Mesothelial cell of epicardium (in vitro differentiated cells): Measurements from ENCODE around the gene CYP2A6. TPM values are rescaled to one million over a fixed set of nuclear protein-coding genes. Genes with fewer than 3 reads are reported as not detected.
"Not testable (repeated sequence)": the region's sequence is repeated elsewhere in the genome, so short reads cannot be mapped to it uniquely, and the experiment has no call there.

ENCODE experiments used
- DNase-seq, 2 experiments: peaks; one replicate each; pipeline ENCODE4 v3.0.0; 2021; ENCODE audit warnings: low spot score in 2 of 2; ENCODE audit not compliant: unreplicated experiment in 2 of 2
- H3K27ac Mint-ChIP-seq: 2 replicates; pipeline ENCODE4 v1.8.0; 2021; ENCODE audit warnings: mixed read lengths
- H3K27me3 Mint-ChIP-seq: 2 replicates; pipeline ENCODE4 v1.8.0; 2021; ENCODE audit warnings: low read depth, mixed read lengths
- H3K36me3 Mint-ChIP-seq: 2 replicates; pipeline ENCODE4 v1.8.0; 2021; ENCODE audit warnings: mixed read lengths
- H3K4me1 Mint-ChIP-seq: 2 replicates; pipeline ENCODE4 v1.8.0; 2021; ENCODE audit warnings: mixed read lengths
- H3K4me3 Mint-ChIP-seq: 2 replicates; pipeline ENCODE4 v1.8.0; 2021; ENCODE audit warnings: mild to moderate bottlenecking, moderate library complexity, mixed read lengths
- H3K9me3 Mint-ChIP-seq: 2 replicates; pipeline ENCODE4 v1.8.0; 2021; ENCODE audit warnings: mixed read lengths
- total RNA-seq: library from RNA; stranded (reverse); gene quantifications from 3 replicates; pipeline ENCODE4 v1.2.1, GENCODE V29; 2021
- TF ChIP-seq, protein P1 (sequence below): fragments of 200-600 bp; sonication (generic); IDR thresholded peaks from one replicate; pipeline ENCODE4 v1.5.0; 2021; ENCODE audit warnings: antibody characterized with exemption; ENCODE audit not compliant: unreplicated experiment

The CYP2A6 gene
- total RNA-seq, 1 donor from 2014 or later, result 0.34 TPM

DNA sequence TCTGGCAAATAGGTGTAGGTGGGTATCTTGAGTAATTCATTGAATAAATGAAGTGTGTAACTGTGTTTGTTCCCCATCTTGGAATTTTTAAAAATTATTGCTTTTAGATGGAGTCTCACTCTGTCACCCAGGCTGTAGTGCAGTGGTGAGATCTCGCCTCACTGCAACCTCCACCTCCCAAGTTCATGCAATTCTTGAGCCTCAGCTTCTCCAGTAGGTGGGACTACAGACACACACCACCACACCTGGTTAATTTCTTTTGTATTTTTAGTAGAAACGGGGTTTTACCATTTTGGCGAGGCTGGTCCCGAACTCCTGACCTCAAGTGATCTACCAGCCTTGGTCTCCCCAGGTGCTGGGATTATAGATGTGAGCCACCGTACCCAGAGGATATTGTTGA, 7.9 kb upstream of the CYP2A6 start:
- DNase-seq, result no peak
- Mint-ChIP-seq H3K4me1 (peaks cover 4% of the 10 kb centered on the region), H3K4me3 (no peak overlapping the region), H3K9me3 (no peaks in the 10 kb centered on the region), H3K36me3 (no peaks in the 10 kb centered on the region), H3K27me3 (peaks cover 8% of the 10 kb centered on the region), H3K27ac (no peak overlapping the region)
- TF ChIP-seq, protein P1, sequence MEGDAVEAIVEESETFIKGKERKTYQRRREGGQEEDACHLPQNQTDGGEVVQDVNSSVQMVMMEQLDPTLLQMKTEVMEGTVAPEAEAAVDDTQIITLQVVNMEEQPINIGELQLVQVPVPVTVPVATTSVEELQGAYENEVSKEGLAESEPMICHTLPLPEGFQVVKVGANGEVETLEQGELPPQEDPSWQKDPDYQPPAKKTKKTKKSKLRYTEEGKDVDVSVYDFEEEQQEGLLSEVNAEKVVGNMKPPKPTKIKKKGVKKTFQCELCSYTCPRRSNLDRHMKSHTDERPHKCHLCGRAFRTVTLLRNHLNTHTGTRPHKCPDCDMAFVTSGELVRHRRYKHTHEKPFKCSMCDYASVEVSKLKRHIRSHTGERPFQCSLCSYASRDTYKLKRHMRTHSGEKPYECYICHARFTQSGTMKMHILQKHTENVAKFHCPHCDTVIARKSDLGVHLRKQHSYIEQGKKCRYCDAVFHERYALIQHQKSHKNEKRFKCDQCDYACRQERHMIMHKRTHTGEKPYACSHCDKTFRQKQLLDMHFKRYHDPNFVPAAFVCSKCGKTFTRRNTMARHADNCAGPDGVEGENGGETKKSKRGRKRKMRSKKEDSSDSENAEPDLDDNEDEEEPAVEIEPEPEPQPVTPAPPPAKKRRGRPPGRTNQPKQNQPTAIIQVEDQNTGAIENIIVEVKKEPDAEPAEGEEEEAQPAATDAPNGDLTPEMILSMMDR, result no peak

DNA sequence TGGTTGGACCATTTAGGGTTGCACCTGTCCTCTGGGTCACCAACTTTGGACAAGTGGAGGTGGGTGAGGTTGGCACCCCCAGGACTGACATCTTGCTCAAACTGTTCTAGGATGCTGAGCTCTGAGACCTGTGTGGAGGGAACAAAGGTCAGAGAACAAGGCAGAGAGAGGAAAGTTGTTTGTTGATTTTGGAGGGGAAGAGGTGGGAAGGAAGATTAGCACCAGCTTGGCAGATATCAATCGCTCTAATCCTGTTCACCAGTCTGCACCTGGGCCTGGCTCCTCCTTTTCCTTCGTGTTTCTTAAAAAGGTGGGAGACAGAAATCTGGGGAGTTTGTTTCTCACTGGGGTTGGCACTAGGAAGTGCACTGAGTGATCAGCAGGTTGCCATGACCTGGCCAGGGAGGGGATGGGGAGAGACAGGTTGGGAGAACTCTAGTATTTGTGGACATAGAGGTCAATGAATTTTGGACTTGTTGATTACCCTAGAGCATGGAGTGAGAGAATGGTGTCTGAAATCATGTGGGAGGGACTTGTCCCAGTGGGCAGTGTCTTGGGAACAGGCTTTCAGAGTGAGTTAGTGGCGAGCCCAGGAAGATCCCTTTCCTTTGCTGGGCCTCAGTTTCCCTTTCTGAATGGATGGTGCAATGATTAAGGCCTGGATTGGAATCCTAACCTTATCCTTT, 2.4 kb upstream of the CYP2A6 start:
- H3K36me3 Mint-ChIP-seq, H3K9me3 Mint-ChIP-seq, H3K4me1 Mint-ChIP-seq, DNase-seq, H3K4me3 Mint-ChIP-seq, H3K27ac Mint-ChIP-seq: not testable (repeated sequence)
- H3K27me3 Mint-ChIP-seq, result peaks cover 54% of the 10 kb centered on the region

GRCh38 chr19:40846722-40847121, 3.5 kb downstream of the CYP2A6 start:
- not testable (repeated sequence) for H3K27ac Mint-ChIP-seq, DNase-seq, H3K4me3 Mint-ChIP-seq, H3K36me3 Mint-ChIP-seq, H3K4me1 Mint-ChIP-seq, H3K9me3 Mint-ChIP-seq
- peaks cover 79% of the 10 kb centered on the region for H3K27me3 Mint-ChIP-seq

DNA sequence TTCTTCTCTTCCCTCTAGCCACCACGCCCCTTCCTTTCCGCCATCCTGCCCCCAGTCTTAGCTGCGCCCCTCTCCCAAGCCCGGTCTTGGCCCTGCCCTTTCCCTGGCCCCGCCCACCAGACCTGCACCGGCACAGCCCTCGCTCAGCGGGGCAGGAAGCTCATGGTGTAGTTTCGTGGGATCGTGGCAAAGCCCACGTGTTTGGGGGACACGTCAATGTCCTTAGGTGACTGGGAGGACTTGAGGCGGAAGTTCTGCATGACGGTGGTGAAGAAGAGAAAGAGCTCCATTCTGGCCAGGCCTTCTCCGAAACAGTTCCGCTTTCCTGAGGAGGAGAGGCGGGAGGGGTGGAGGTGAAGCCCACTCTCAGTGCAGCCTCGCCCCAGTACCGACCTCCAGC, 6.6 kb downstream of the CYP2A6 start:
- Mint-ChIP-seq H3K4me3 (peak overlapping the region; percentile 64), H3K27me3 (peaks cover 71% of the 10 kb centered on the region)

GRCh38 chr19:40842997-40843652, 7.1 kb downstream of the CYP2A6 start:
- peaks cover 66% of the 10 kb centered on the region for H3K27me3 Mint-ChIP-seq
- not testable (repeated sequence) for DNase-seq, H3K4me1 Mint-ChIP-seq, H3K36me3 Mint-ChIP-seq, H3K9me3 Mint-ChIP-seq, H3K27ac Mint-ChIP-seq
- peak overlapping the region; percentile 64 for H3K4me3 Mint-ChIP-seq

More for the DNA sequence above, 6.6 kb downstream of the CYP2A6 start:
- not testable (repeated sequence) for H3K9me3 Mint-ChIP-seq, H3K36me3 Mint-ChIP-seq, DNase-seq, H3K27ac Mint-ChIP-seq, H3K4me1 Mint-ChIP-seq

DNA sequence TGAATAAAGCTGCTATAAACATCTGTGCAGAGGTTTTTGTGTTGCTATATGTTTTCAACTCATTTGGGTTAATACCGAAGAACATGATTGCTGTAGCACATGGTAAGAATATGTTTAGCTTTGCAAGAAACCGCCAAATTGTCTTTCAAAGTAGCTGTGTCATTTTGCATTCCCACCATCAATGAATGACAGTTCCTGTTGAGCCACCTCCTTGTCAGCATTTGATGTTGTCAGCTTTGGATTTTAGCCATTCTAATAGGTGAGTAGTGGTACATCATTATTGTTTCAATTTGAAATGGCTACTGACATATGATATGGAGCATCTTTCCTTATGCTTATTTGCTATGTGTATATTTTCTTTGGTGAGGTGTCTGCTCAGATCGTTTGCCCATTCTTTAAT, 8.2 kb downstream of the CYP2A6 start:
- H3K27me3 Mint-ChIP-seq, result peaks cover 54% of the 10 kb centered on the region
- not testable (repeated sequence) for H3K9me3 Mint-ChIP-seq, H3K36me3 Mint-ChIP-seq, DNase-seq, H3K4me3 Mint-ChIP-seq, H3K27ac Mint-ChIP-seq, H3K4me1 Mint-ChIP-seq

- peaks cover 26% of the 10 kb centered on the region for H3K27me3 Mint-ChIP-seq
- not testable (repeated sequence) for H3K36me3 Mint-ChIP-seq, H3K4me3 Mint-ChIP-seq, DNase-seq, H3K9me3 Mint-ChIP-seq, H3K4me1 Mint-ChIP-seq, H3K27ac Mint-ChIP-seq
Observed at GRCh38 chr19:40838477-40838876, 11.8 kb downstream of the CYP2A6 start.

- Mint-ChIP-seq H3K9me3 (peaks cover 3% of the 10 kb centered on the region), H3K36me3 (no peaks in the 10 kb centered on the region), H3K27me3 (peaks cover 22% of the 10 kb centered on the region), H3K4me1 (peaks cover 8% of the 10 kb centered on the region), H3K27ac (no peak overlapping the region), H3K4me3 (no peak overlapping the region)
- TF ChIP-seq, protein P1, result no peak
- no peak for DNase-seq
Observed at GRCh38 chr19:40836754-40837429, 13.4 kb downstream of the CYP2A6 start.

DNA sequence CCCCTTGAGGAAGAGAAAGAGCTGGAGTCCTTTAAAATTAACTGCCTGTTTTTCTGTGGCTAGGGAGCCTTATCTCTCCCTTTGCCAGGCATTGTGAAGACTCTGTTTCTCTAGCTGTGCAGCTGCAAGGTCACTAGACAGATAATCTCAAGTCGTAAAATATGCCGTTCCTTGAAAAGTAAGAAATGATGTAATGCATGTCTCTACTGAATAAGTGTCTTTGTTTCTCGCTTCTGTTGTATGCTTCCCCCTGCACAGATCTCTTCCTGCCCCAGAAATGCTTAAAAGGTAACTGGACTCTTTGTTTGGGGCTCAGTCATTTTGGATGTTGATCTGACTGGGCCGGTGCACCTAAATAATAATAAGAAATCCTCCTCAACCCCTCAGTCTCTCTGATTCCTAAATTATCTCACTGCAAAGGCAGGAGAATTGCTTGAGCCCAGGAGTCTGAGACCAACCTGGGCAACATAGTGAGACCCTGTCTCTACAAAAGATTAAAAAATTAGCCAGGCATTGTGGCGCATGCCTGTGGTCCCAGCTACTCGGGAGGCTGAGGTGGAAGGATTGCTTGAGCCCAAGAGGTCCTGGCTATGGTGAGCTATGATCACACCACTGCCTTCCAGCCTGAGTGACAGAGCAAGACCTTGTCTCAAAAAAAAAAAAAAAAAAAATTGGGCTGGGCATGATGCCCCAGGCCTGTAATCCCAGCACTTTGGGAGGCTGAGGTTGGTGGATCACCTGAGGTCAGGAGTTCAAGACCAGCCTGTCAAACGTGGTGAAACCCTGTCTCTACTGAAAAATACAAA, 16.3 kb downstream of the CYP2A6 start:
- not testable (repeated sequence) for H3K4me3 Mint-ChIP-seq, H3K36me3 Mint-ChIP-seq, H3K27me3 Mint-ChIP-seq, DNase-seq, H3K9me3 Mint-ChIP-seq
- Mint-ChIP-seq H3K27ac (peak overlapping the region; percentile 72), H3K4me1 (peaks cover 12% of the 10 kb centered on the region)

DNA sequence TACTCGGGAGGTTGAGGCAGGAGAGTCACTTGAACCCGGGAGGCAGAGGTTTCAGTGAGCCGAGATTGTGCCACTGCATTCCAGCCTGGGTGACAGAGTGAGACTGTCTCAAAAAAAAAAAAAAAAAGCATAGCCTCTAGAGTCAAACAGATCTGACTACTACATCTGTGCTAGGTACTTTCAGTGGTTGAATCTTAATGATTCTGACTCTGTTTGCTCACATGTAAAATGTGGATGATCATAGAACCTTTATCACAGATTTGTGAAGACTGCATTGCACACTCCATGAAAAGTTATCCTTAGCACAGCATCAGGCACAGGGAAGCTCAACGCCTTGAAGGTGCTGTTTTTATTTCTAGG, 17.8 kb downstream of the CYP2A6 start:
- peaks cover 12% of the 10 kb centered on the region for H3K4me1 Mint-ChIP-seq
- not testable (repeated sequence) for H3K27me3 Mint-ChIP-seq, H3K4me3 Mint-ChIP-seq, H3K9me3 Mint-ChIP-seq, H3K27ac Mint-ChIP-seq, DNase-seq, H3K36me3 Mint-ChIP-seq
